T follicular helper cell (primary cell): ENCODE results near the gene LHB.

Experiments used
- DNase-seq: peaks from one replicate; pipeline ENCODE4 v3.0.0-alpha.2; 2020; ENCODE audit warnings: low read depth

LHB gene

GRCh38 chr19:48975947-48976847, 40.7 kb downstream of the LHB start:
- DNase-seq = no peak

DNA sequence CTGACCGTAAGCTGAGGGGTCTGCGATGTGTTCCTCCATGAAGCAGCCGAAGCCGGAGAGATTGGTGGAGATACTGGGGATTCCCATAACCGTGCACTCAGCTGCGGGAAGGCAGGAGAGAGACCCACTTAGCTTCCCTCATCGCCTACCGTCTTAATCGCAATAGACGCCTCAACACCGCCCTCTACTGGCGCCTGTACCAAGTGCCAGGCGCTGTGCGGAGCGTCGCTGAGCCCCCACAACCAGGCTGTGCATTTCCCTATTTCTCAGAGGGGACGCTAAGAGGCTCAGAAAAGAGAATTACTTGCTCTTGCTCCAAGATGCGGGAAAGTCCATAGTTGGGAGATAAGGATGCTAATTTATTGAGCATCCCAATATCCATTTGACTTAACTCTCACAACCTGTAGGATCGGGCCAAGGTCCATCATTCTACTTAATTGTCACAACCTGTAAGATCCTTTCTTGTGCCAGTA, 45.9 kb downstream of the LHB start:
- DNase-seq = peak; percentile 72

- no peak for DNase-seq
These were observed 46.6 kb downstream of the LHB start for GRCh38 chr19:48970139-48970766.

DNA sequence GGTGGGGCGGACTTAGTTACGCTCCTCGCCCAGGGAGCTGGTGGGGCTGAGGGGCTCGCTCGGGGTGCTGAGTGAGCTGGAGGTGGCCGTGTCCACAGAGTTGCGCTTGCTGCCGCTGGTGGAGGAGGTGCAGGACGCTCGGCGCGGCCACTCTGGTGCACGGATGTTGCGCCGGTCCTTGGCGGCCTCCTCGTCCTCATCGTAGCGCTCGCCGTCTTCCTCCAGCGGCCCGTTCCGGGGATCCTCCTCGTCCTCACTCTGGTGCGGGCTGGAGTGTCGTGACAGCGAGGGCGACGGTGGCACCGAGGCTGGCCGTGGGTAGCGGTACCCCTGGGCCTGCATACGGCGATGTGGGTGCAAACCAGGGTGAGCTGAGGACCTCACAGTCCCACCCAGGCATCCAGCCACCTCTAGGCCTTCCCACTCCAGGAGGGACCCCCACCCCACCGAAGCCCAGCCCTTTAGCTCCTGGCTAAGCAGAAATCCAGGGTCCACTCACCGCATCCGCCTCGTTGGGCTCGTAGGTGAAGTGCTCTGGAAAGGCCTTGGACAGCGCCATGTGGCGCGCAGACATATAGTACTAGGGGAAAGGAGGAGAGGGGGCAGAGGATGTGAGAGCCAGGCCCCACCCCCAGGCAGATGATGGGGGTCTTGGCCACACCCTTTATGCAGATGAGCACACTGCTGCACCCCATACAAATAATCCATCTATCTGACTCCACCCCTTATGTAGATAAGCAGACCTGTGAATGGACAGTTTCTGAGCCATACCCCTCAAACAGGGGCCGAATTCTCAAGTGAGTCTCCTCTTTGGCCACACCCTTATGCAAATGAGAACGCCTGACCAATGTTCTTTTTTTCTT, 47.4 kb downstream of the LHB start:
- DNase-seq = no peak

DNA sequence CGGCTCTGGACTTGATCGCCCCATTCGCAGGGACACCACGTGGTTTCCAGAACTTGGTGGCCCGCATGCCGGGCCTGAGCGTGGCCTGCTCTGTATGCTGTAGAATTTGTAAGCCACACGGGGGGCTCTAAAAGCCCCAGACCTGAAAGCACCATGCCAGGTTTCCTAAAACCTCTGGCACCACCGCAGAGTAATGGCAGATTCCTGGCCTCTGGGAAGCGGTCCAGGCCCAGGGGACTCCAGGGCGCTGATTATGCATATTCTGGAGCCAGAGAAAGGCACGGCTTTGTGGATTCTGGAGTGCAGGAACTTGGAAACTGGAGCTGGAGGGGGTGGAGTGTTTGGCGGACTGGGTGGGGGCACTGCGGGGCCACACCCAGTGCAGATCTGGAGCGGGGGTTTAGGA, 48.1 kb downstream of the LHB start:
- DNase-seq = no peak

DNA sequence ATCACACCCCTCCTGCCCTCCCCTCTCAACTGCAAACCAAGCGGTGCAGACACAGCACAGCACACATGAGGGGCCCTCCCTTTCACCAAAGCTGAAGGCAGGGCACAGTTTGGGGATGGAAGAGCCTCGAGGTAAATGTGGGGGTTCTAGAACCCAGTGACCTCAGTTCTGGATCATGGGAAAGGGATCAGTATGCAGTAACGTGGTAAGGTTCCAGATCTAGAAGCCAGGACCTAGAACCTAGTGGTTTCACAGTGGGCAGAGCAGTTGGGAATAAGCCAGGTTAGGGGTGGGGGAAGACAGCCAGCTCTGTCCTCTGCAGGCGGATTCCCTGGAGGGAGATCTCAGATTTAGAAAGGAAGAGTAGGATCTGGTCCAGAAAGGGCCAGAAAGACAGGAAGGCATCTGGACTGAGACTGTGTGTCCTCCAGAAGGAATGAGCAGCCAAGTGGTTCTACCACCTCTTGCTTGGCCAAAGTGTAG, 48.7 kb downstream of the LHB start:
- no peak for DNase-seq

GRCh38 chr19:48967346-48968178, 49.3 kb downstream of the LHB start:
- no peak for DNase-seq

DNA sequence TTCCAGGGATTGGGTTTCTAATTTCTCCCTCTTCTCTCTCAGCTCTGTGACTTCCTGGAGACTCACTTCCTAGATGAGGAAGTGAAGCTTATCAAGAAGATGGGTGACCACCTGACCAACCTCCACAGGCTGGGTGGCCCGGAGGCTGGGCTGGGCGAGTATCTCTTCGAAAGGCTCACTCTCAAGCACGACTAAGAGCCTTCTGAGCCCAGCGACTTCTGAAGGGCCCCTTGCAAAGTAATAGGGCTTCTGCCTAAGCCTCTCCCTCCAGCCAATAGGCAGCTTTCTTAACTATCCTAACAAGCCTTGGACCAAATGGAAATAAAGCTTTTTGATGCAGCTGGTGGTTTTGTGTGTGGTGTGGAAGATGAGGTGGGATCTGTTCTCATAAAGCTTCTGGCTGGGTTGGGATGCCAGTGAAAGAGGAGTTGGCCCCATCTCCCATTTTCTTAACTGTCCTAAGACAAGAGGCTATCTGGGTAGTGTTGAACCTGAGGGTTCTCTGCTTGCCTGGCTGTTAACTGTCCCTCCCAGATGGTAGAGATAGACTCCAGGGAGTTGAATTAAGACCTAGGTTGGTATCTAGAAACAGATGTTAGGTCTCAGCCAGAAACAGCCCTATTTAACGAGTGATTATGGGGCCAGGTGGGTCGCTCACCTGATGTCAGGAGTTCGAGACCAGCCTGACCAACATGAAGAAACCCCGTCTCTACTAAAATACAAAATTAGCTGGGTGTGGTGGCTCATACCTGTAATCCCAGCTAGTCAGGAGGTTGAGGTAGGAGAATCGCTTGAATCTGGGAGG, 50.1 kb downstream of the LHB start:
- DNase-seq = no peak
